Measurements from ENCODE around the gene RRAS2.

Gene RRAS2

DNA sequence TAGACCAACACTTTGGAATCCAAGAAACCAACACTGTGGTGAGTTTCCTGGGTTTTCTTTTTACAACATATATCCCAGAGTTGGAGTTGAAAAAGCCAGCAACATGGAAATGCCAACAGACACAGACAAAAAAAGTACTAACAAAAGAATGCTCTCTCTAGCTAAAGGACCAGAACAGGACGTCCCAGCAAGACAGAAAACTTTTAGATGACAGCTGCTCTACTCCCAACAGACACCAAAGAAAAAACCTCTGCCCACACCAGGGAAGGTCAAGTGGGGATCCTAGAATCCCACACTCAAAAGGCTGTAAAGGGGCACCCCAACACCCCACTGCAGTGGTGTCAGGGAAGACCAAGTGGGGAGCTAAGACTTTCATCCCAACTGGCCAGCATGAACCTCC, 23.3 kb downstream of the RRAS2 start:
- DNase-seq, result no peak

DNA sequence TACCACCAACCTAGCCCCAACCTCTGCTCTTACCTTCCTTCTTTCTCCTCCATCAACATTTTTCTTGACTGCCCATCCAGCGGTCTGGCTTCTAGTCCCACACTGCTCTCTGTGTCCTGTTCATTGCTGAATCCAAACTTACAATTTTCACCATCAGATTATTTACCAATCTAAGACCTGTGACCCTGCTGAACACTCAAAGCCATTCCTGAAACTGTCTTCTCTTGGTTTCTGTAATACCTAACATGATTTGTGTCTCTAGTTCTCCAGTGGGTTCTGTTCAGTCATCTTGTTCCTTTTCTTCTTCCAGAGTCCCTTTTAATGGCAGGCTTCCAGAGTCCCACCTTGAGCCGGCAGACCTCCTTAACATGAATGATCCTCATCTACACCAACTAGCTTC, 24.1 kb downstream of the RRAS2 start:
- DNase-seq, result no peak

DNA sequence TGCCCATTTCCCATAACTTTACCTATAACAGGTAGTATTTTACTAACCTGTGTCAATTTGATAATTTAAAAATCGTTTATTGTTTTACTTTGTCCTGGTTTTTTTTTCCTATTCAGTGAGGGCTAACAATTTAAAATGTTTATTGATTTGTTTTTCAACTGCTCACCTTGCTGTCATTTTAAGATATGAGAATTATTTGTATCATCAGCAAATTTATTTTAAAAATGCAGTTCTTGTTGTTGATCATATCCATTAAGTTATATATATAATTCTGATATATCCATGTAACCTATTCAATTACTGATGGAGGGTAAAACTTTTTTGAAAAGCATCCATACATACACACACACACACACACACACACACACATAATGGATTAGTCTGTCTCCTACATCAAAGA, 24.8 kb downstream of the RRAS2 start:
- DNase-seq, result no peak

DNA sequence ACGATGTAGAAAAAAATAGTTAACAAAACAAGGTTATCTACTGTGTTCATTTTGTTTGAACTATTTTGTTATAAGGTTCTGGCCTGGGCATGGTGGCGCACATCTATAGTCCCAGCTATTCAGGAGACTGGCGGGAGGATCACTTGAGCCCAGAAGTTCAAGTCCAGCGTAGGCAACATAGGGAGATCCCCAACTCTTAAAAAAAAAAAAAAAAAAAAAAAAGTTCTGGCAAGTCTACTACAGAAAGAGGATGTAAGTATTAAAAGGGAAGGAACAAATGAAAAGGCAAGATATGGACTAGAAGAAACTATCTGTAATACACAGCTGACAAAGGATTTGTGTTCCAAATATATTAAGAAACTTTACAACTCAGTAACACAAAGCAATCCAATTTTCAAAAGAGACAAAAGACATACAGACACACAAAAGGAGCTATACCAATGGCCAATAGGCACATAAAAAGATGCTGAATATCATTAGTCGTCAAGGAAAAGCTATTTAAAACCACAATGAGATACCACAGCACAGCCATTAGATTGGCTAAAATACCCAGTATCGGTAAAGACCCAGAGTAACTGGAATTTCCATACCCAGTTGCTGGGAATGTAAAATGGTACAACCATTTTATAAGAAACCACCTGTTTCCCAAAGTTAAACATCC, 27.4 kb downstream of the RRAS2 start:
- no peak for DNase-seq

DNA sequence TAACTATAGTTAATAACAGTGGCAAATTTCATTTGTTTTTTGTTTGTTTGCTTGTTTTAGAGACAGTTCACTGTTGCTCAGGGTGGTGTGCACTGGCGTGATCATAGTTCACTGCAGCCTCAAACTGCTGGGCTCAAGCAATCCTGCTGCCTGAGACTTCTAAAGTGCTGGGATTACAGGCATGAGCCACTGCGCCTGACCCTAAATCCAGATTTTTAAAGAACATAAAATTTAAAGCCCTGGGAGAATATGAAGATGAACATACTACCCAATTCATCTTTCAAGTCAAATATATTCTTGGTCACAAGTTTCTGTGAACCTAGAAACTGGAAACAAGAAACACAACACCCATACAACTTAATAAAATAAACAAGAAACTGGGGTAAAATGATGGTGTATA, 28.1 kb downstream of the RRAS2 start:
- DNase-seq, result no peak

DNA sequence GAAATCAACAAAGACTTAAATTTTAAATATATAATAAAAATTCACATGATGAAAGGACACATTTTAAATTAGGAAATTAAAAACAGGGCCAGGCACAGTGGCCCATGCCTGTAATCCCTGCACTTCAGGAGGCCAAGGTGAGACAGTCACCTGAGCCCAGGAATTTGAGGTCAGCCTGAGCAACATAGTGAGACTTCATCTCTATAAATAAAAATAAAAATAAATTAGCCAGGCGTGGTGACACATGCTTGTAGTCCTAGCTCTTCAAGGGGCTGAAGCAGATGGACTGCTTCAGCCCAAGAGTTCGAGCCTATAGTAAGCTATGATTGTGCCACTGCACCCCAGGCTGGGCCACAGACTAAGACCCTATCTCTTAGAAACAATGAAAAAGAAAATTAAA, 29.3 kb downstream of the RRAS2 start:
- DNase-seq, result no peak

DNA sequence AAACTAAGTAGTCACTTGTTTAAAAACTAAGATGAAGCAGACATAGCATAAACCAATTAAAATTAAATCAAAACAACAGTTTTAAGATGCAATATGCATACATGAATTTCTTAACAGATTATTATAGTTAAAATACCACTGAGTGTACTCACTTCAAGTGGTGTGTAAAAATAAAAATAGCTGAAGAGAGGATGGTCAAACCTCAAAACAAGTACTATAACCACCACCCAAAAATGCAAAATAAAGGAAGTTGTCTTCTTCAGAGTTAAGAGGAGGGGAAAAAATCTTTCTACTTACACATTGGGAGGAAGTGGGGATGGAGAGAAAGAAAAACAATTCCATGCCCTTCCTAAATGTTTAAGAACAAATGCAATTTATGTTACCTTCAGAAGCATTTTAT, 31.9 kb downstream of the RRAS2 start:
- DNase-seq, result no peak

DNA sequence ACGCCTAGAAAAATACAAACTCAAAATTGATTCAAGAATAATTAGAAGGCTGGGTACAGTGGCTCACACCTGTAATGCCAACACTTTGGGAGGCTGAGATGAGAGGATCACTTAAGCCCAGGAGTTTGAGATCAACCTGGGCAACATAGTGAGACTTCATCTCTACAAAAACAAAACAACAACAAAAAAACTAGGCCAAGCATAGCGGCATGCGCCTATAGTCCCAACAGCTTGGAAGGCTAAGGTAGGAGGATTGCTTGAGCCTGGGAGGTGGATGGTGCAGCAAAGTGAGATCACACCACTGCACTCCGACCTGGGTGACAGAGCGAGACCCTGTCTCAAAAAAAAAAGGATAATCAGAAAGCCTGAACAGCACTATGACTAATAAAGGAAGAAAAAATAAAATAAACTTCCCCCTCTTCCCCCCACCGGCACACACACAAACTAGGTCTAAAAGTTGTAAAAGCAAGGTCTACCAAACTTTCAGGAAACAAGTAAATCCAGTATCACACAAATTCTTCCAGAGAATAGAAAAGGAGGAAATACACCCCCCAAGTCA, 35.8 kb downstream of the RRAS2 start:
- no peak for DNase-seq

DNA sequence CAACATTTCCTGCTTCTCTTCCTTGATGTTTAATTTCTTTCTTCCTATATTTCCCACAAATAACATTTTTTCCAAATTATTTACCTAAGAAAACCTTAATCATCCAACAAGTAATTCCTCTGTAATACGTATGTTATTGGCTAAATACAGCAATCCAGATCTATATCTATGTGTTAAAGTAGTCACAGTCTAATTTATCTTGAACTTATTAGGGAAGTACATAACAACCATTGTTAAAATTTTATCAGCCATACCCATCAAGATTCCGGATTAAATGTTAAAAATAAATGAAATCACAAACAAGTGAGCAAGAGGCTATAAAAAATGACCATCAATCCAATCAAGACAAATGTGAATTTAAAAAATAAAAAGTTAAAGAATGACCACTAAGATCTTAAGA, 36.5 kb downstream of the RRAS2 start:
- no peak for DNase-seq

DNA sequence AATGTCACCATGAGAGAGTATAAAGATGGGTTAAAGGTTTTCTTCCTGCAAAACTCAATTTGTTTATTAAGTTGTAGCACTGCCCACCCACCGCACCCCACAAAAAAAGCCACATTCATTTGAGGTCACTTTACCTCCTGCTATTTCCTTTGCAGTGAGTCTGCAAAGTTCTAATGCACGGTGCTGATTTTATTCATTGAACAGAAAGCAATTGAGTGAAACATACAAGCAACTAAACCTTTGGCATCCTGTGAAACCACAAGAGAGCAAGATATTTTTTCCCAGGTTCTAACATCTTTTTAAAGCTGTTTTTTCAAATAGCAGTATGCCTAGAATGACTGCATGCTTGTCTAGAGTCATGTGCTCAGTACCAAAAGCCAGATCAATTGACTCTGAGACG, 39.0 kb downstream of the RRAS2 start:
- DNase-seq, result no peak

DNA sequence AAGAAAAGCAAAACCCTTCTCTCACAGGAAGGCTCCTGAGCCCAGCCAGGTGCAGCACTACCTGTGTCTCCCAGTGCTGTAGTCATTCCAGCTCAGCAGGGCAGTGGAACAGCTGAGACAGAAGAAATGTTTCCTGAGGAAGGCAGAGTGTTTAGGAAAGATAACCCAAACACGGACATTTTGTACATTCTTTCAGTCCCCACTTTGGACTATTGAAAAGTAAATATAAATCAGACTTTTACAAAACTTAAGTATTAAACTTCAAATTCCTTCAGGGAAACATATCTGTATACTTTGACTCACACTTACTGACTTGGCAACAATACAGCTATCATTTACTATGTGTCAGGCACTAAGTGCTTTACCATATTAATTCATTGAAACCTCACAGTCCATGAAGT, 40.4 kb downstream of the RRAS2 start:
- DNase-seq, result no peak

DNA sequence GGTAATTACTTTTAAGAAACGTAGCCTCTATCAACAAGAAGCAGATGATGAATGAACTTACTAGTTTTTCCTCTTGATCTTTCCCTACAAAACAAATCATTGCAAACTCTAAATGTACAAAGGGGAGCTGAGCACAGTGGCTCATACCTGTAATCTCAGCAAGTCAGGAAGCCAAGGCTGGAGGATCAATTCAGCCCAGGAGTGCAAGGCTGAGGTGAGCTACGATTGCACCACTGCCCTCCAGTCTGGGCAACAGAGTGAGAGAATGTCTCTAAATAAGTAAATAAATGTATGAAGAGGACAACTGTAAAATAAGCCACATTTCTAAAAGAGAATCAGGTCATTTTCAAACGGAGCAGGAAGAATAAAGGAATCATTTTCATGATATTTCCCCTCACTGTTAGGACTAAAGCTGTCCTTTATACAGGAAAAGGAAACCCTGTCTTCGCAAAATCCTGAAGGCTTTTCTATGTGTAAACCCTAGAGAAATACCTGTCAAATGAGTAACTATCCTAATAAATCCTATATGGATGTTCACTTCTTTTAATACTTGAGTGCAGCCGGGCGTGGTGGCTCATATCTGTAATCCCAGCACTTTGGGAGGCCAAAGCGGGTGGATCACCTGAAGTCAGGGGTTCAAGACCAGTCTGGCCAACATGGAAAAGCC, 41.2 kb downstream of the RRAS2 start:
- no peak for DNase-seq

DNA sequence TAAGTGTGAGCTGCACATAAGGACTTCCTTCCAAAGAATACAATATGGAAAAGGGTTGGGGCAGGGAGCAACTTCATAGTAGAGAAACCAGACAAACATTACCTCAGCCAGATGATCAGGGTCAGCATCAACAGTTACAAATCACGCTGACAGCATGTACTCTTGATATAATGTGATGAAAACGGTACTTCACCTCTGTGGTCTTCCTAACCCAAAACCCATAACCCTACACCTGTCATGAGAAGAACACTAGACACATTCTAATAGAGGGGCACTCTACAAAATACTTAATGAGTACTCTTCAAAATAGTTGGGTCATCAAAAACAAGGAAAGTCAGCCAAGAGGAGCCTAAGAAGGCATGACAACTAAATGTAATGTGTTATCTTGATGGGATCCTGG, 43.9 kb downstream of the RRAS2 start:
- no peak for DNase-seq

DNA sequence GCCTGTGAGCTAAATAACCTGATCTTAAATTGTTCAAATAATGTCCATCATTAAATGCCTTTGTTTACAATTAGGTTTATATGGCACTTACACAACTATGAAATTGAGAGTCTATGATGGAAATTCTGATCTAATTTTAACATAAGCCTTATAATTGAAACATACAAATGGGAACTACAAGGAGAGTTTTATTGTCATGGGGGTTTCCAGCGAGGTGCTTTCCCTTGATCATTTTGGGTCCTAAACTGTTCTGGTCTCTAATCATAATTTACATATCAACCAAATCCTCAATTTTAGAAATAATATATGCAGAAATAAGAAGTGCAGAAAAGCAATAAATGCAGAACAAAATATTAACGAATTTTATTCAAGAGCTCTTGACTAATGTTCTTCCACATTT, 44.9 kb downstream of the RRAS2 start:
- DNase-seq, result no peak

DNA sequence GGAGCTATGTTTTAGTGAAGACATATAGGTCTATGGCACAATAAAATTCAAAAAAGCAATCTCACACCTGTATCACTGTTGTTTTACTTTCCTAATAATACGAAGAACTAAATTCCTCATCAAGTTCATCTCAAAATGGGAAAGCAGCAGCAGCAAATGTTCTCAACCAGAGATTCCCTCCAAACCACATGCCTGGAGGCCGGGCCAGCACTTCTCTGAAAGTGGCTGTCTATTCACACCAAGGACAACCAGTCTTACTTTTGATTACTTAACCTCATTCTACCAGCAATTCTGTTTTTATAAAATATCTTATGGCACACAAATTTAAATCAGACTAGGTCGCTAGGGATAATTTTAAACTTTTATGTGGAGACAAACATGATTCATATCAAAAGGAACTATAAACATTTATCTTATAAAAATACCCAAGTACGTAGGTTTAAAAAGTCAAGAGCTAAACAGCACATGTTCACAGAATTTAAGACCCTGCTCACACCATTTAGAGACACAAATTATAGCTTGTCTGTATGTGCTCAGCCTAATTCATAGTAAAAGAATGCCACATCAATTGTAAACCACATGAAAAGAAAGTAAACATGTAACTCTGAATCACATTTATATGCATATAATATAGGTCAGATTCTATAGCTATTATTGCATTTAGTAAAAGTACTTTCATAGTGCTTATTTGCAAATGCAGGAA, 46.1 kb downstream of the RRAS2 start:
- DNase-seq, result no peak

DNA sequence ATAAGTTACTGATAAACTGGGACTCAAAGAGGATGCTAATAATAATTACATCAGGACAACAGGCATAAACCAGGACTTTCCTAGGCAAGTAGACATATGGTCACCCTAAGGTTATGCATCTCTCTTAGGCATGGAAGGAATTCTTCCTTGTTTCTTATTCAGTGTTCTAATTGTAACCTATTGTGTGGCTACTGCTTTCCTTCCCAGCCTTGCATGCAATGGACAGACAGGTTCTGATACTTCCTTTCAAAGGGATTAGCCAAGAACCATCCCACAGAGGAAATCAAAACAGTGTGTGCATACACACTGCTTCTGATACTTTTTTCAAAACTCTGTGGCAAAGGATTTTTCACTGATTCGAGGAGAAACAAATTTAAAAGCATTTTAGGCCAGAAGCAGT, 48.3 kb downstream of the RRAS2 start:
- DNase-seq, result no peak

DNA sequence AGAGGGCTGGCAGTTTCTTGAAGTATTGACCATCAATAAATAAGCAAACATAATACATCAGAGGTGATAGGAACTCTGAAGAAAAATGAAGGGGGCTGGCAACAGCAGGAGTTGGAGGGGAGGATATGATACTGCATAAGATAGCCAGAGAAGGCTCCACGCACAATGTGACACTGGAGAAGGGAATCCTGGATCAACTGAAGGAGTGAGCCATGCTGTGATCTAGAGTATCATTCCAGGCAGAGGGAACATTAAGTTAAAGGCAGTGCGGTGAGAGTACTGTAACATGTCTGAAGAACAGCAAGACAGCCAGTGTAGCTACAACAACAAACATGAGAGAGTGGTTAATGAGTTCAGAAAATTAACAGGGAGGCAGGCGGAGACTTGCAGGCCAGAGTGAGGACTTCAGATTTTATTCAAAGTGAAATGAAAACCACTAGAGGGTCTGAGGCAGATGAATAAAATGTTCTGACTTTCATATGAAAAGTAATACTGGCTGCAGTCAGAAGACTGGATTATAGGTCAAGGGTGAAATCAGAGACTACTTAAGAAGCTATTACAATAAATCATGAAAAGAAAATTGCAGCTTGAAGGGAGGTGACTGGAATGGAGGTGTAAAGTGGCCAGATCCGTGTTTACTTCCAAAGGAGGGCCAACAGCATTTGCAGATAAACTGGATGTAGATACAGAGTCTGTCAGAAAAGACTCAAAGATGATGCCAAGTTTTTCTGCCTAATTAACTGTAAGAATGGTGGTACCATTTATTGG, 49.4 kb downstream of the RRAS2 start:
- no peak for DNase-seq

DNA sequence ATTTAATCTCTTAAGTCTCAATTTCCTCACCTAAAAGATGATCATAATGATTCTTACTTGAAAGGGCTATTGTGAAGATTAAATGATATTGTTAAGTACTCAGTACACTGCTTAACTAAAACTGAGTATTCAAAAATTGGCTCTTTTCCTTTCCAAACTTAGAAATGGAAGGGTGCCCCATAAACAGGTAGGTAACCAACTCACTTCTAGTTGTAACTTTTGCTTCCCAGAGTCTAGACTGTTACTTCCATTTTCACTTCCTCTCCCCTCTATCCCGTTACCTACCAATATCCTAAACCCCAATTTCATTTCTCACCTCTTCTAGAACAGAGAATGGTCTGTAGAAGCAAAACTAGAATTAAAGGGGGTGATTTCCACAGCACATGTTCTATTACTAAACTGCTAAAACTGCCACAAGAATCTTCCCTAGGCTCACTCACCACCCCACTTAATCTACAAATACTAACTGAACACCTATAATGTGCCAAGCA, 50.0 kb downstream of the RRAS2 start:
- DNase-seq, result no peak

DNA sequence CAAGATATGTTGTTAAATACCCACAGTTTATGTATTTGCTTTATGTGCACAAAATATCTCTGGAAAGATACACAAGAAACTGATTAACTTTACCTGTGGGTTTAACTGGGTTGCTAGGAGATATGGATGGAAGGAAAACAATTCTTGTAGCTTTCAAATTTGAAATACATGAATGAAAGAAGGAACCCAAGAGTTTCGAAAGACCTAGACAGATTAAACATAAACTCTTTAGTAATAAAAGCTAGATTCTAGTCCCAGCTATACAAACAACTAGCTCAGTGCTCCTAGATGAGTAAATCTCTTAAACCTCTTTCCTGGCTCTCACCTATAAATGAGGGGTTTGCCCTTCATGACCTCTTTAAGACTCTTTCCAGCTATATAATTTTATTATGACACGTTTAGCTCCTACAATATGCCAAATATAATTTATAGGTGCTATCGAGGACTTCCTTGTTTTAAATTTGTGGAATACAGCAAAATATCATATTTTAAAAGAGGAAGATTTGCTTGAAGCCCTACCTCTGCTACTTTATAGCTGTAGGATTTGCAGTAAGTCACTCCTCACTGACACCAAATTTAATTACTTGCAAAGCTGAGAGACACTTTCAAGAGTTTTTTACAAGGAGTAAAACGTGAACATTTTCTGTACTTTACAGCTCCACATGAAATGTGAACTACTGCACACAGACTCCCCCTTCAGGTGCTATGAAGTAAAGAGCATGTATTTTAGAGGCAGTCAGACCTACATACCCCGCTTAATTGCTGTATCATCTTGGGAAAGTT, 50.7 kb downstream of the RRAS2 start:
- no peak for DNase-seq

DNA sequence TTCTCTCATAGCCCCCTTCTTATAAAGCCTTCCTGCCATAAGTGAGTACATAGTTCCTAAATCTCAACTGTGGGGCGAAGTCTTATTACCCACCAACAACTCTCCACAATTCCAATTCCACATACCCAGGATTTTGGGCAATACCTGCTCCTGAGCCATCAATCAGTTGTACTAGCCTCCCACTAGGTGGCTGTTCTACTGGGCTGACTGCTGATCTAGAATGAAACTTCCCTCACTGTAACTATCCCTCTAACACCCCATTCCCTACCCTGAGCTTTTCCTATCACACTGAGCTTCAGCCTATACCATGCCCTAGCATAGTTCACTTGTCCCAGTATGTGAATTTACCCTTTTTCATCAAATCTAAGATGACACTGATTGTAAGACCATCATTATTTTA, 52.5 kb downstream of the RRAS2 start:
- DNase-seq, result no peak

DNA sequence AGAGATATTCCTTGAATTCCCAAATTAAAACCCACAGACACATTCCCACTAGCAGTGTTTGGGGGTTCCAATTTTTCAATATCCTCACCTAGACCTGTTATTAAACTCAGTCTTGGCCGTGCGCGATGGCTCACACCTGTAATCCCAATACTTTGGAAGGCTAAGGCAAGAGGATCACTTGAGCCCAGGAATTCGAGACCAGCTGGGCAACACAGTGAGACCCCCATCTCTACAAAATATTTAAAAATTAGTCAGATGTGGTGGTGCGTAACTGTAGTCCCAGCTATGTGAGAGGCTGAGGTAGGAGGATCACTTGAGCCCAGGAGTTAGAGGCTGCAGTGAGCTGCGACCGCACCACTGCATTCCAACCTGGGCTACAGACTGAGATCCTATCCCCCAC, 53.3 kb downstream of the RRAS2 start:
- DNase-seq, result no peak

DNA sequence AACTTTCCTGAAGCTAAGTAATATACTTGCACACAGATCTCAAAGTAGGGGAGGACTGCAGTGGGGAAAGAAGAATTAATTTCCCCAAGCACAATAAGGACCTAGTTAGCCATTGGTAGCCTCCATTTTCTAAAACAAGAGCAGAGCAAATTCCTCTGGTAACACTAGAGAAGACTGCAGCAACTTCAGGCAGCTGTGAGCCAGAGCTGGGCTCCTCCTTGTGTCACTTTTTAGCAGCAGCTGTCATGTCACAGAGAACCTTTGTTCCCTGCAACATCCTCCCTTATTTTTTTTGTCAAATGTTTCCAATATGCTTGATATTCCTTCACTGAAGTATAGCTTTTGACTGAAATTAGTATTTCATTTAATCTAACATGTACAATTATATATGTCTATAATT, 54.4 kb downstream of the RRAS2 start:
- DNase-seq, result no peak

All from SIG-M5 (cell line).